H1 (cell line): ENCODE results near the gene HS3ST3B1. TPM values are rescaled to one million over a fixed set of nuclear protein-coding genes. Genes with fewer than 3 reads are reported as not detected.

Experiments
- CTCF ChIA-PET: fragments of 300-600 bp; sonication (Branson Sonifier 250); formaldehyde crosslinking; loops from one replicate; lab custom pipeline; 2021; ENCODE audit not compliant: partially characterized antibody; lab: Charles Lee
- POLR2A ChIA-PET: fragments of 300-600 bp; sonication (Branson Sonifier 250); formaldehyde crosslinking; loops from one replicate; lab custom pipeline; 2021; ENCODE audit warnings: inconsistent platforms; ENCODE audit not compliant: partially characterized antibody; lab: Charles Lee
- DNase-seq, 2 experiments: peaks; one replicate each; pipeline versions ENCODE4 v3.0.0 to v3.0.0-alpha.2; 2010 to 2022; ENCODE audit warnings: low spot score in 2 of 2, low read depth in 1 of 2, mixed read lengths in 1 of 2
- FAIRE-seq: peaks from 2 replicates; lab custom pipeline; 2011; peaks lifted over from hg19 to GRCh38; lab: Jason Lieb, UNC
- H2AFZ ChIP-seq: 2 replicates; pipeline ENCODE4 v1.8.1; 2012; ENCODE audit warnings: low read length, inconsistent platforms
- H2AK5ac ChIP-seq: 2 replicates; pipeline ENCODE4 v1.6.1; 2013; ENCODE audit warnings: low read depth, low read length
- H2BK120ac ChIP-seq: replicated peaks from 2 replicates; pipeline ENCODE3; 2013; ENCODE audit warnings: low read depth, low read length, inconsistent platforms
- H2BK12ac ChIP-seq: 2 replicates; pipeline ENCODE4 v1.6.1; 2013; ENCODE audit warnings: low read depth, low read length
- H2BK15ac ChIP-seq: 2 replicates; pipeline ENCODE4 v1.6.1; 2013; ENCODE audit warnings: low read length
- H2BK20ac ChIP-seq: 2 replicates; pipeline ENCODE4 v1.6.1; 2013; ENCODE audit warnings: low read length
- H2BK5ac ChIP-seq: 2 replicates; pipeline ENCODE4 v1.6.1; 2013; ENCODE audit warnings: low read depth, low read length
- H3K14ac ChIP-seq: 2 replicates; pipeline ENCODE4 v1.6.1; 2013; ENCODE audit warnings: inconsistent platforms; ENCODE audit not compliant: insufficient read length
- H3K18ac ChIP-seq: 2 replicates; pipeline ENCODE4 v1.6.1; 2013; ENCODE audit warnings: low read length; ENCODE audit errors: extremely low read depth
- H3K23ac ChIP-seq: 2 replicates; pipeline ENCODE4 v1.6.1; 2013; ENCODE audit warnings: inconsistent platforms; ENCODE audit not compliant: insufficient read length
- H3K23me2 ChIP-seq: 2 replicates; pipeline ENCODE4 v1.6.1; 2013; ENCODE audit warnings: low read depth, low read length
- H3K27ac ChIP-seq: 2 replicates; pipeline ENCODE4 v1.6.1; 2011; ENCODE audit warnings: low read depth, low read length, inconsistent platforms
- H3K27me3 ChIP-seq, 4 experiments: replicated peaks in 1 of 4; 1 replicate in 1 of 4; 2 replicates in 3 of 4; pipeline versions ENCODE4 v1.6.1 to v1.8.1; 2011 to 2013; ENCODE audit warnings: low read length in 3 of 4, mild to moderate bottlenecking in 3 of 4, inconsistent platforms in 2 of 4, mixed read lengths in 2 of 4, moderate library complexity in 1 of 4; ENCODE audit not compliant: control insufficient read depth in 3 of 4, insufficient read depth in 3 of 4; ENCODE audit errors: extremely low read depth in 1 of 4
- H3K36me3 ChIP-seq, 4 experiments: 2 replicates each; pipeline versions ENCODE4 v1.6.1 to v1.8.1; 2011 to 2013; ENCODE audit warnings: mild to moderate bottlenecking in 4 of 4, low read length in 3 of 4, moderate library complexity in 2 of 4, control low read depth in 1 of 4, inconsistent platforms in 1 of 4; ENCODE audit not compliant: insufficient read depth in 4 of 4, control insufficient read depth in 2 of 4
- H3K4ac ChIP-seq: replicated peaks from 2 replicates; pipeline ENCODE3; 2013; ENCODE audit warnings: low read length, low read depth, mixed read lengths, inconsistent platforms; ENCODE audit not compliant: insufficient read length
- H3K4me1 ChIP-seq, 4 experiments: replicated peaks in 1 of 4; 1 replicate in 1 of 4; 2 replicates in 3 of 4; pipeline versions ENCODE4 v1.6.1 to v1.8.1; 2011 to 2013; ENCODE audit warnings: low read length in 3 of 4, inconsistent platforms in 2 of 4, mixed read lengths in 1 of 4; ENCODE audit not compliant: insufficient read depth in 4 of 4, control insufficient read depth in 3 of 4
- H3K4me2 ChIP-seq, 2 experiments: 2 replicates each; pipeline versions ENCODE4 v1.6.1 to v1.8.1; 2011 to 2013; ENCODE audit warnings: low read depth in 2 of 2, low read length in 2 of 2, control low read depth in 1 of 2, inconsistent platforms in 1 of 2, mild to moderate bottlenecking in 1 of 2; ENCODE audit not compliant: insufficient read depth in 1 of 2
- H3K4me3 ChIP-seq, 4 experiments: fragments of 200-600, 300-600 bp in 1 of 4; sonication (generic), shearing (Covaris generic), sonication (Bioruptor Twin) in 1 of 4; 2 replicates each; pipeline versions ENCODE4 v1.5.1 to v1.8.1; 2011 to 2016; ENCODE audit warnings: low read length in 4 of 4, low read depth in 3 of 4, control low read depth in 2 of 4, inconsistent platforms in 2 of 4, mild to moderate bottlenecking in 2 of 4, mixed read lengths in 1 of 4, moderate library complexity in 1 of 4; ENCODE audit not compliant: insufficient read depth in 2 of 4; ENCODE audit errors: extremely low read depth in 1 of 4
- H3K56ac ChIP-seq: replicated peaks from 2 replicates; pipeline ENCODE3; 2013; ENCODE audit warnings: low read depth, mild to moderate bottlenecking, mixed read lengths, low read length, inconsistent platforms; ENCODE audit not compliant: insufficient read length
- H3K79me1 ChIP-seq: 2 replicates; pipeline ENCODE4 v1.6.1; 2013; ENCODE audit warnings: low read depth, low read length, control low read depth
- H3K79me2 ChIP-seq, 2 experiments: 2 replicates each; pipeline versions ENCODE4 v1.6.1 to v1.8.1; 2012 to 2013; ENCODE audit warnings: low read length in 2 of 2, mild to moderate bottlenecking in 2 of 2, inconsistent platforms in 1 of 2; ENCODE audit not compliant: insufficient read depth in 2 of 2, control insufficient read depth in 1 of 2
- H3K9ac ChIP-seq, 4 experiments: replicated peaks in 1 of 4; 1 replicate in 1 of 4; 2 replicates in 3 of 4; pipeline versions ENCODE4 v1.6.1 to v1.8.1; 2011 to 2013; ENCODE audit warnings: low read depth in 3 of 4, low read length in 3 of 4, control low read depth in 2 of 4, mild to moderate bottlenecking in 2 of 4, moderate library complexity in 2 of 4, inconsistent platforms in 1 of 4; ENCODE audit errors: extremely low read depth in 1 of 4
- H3K9me3 ChIP-seq, 2 experiments: 2 replicates each; pipeline versions ENCODE4 v1.6.1 to v1.8.1; 2012 to 2013; ENCODE audit warnings: mild to moderate bottlenecking in 2 of 2, moderate library complexity in 2 of 2, control low read depth in 1 of 2, inconsistent platforms in 1 of 2, low read depth in 1 of 2, low read length in 1 of 2, mixed read lengths in 1 of 2; ENCODE audit not compliant: insufficient read depth in 2 of 2
- H4K20me1 ChIP-seq, 2 experiments: replicated peaks in 1 of 2; 2 replicates each; pipeline versions ENCODE3 to v1.8.1; 2011 to 2013; ENCODE audit warnings: inconsistent platforms in 2 of 2, low read length in 2 of 2, mild to moderate bottlenecking in 1 of 2; ENCODE audit not compliant: insufficient read depth in 2 of 2, control insufficient read depth in 1 of 2
- H4K5ac ChIP-seq: 2 replicates; pipeline ENCODE4 v1.6.1; 2013; ENCODE audit warnings: low read length, low read depth, mixed read lengths, inconsistent platforms; ENCODE audit not compliant: insufficient read length
- H4K8ac ChIP-seq: 2 replicates; pipeline ENCODE4 v1.8.0; 2013; ENCODE audit warnings: mild to moderate bottlenecking, moderate library complexity, low read length, inconsistent platforms; ENCODE audit not compliant: insufficient read depth; ENCODE audit errors: extremely low read depth
- H4K91ac ChIP-seq: replicated peaks from 2 replicates; pipeline ENCODE3; 2013; ENCODE audit warnings: low read length, mixed read lengths, inconsistent platforms; ENCODE audit not compliant: insufficient read length
- ASH2L ChIP-seq: fragments of 200-600, 300-600 bp; sonication (generic); IDR thresholded peaks from one replicate; pipeline ENCODE4 v1.7.1; 2017; ENCODE audit warnings: low read length
- CTBP2 ChIP-seq: IDR thresholded peaks from 2 replicates; pipeline ENCODE4 v1.7.0; 2011; ENCODE audit warnings: borderline replicate concordance, mild to moderate bottlenecking, moderate library complexity, mixed read lengths, low read length; ENCODE audit not compliant: insufficient read depth, insufficient read length
- HDAC6 ChIP-seq: IDR thresholded peaks from one replicate; pipeline ENCODE4 v1.7.1; 2012; ENCODE audit warnings: low read depth, mild to moderate bottlenecking, inconsistent platforms, low read length, moderate library complexity
- JUN ChIP-seq: IDR thresholded peaks from 2 replicates; pipeline ENCODE4 v1.6.1; 2011; ENCODE audit warnings: low read depth, mild to moderate bottlenecking, improper control_type of control experiment, low read length
- KDM1A ChIP-seq: fragments of 200-600, 300-600 bp; sonication (generic); IDR thresholded peaks from 2 replicates; pipeline ENCODE4 v1.7.1; 2016; ENCODE audit warnings: mild to moderate bottlenecking, low read length, borderline replicate concordance
- KDM5A ChIP-seq: fragments of 200-600 bp; IDR thresholded peaks from 2 replicates; pipeline ENCODE4 v1.7.1; 2012; ENCODE audit warnings: mild to moderate bottlenecking, low read length, inconsistent platforms, mixed read lengths
- POLR2AphosphoS5 ChIP-seq: IDR thresholded peaks from 2 replicates; pipeline ENCODE4 v1.6.1; 2011; ENCODE audit warnings: low read depth, low read length
- RFX5 ChIP-seq: IDR thresholded peaks from 2 replicates; pipeline ENCODE4 v1.6.1; 2011; ENCODE audit warnings: low read depth, low read length, improper control_type of control experiment, borderline replicate concordance
- SP4 ChIP-seq: IDR thresholded peaks from 2 replicates; pipeline ENCODE4 v1.6.1; 2012; ENCODE audit warnings: low read length, inconsistent platforms
- WGBS, 2 experiments: shearing (Covaris generic) in 1 of 2; methylation state at CpG; one replicate each; pipeline versions ENCODE4 v1.1.6 to v1.1.7; 2013 to 2015; ENCODE audit warnings: low lambda C conversion rate in 2 of 2, mixed read lengths in 2 of 2, inconsistent platforms in 1 of 2, low coverage in 1 of 2, missing lambda C conversion rate in 1 of 2; ENCODE audit not compliant: insufficient replicate concordance in 2 of 2, insufficient coverage in 1 of 2, insufficient read length in 1 of 2; ENCODE audit errors: extremely low coverage in 1 of 2, missing lambda C conversion rate in 1 of 2; 5-methylcytosine and 5-hydroxymethylcytosine counted together
- polyA plus RNA-seq, 7 experiments: library from polyadenylated mRNA; depleted of rRNA in 3 of 7; stranded (reverse) in 5 of 7; unstranded in 2 of 7; fragments of >200 nt in 5 of 7; fragments of 200-250 nt in 2 of 7; gene quantifications; 1 replicate in 5 of 7; 2 replicates in 1 of 7; 4 replicates in 1 of 7; pipeline versions ENCODE4 v1.2.1 to v1.2.3, GENCODE V29; 2011 to 2013; ENCODE audit warnings: missing spikeins in 2 of 7, mixed read lengths in 2 of 7
- total RNA-seq: library from RNA; stranded (reverse); fragmentation: NEBNext Ultra II Directional; extraction: Animal tissue kit (Norgen Biotek cat#: 25700); gene quantifications from 2 replicates; pipeline ENCODE4 v1.2.1, GENCODE V29; 2021

The HS3ST3B1 gene
- total and polyA plus RNA-seq, 2 of the 8 experiments (the other 6 are each of a cell fraction or from before 2014, with no cell fraction given), result 4.7 to 14.4 TPM

DNA sequence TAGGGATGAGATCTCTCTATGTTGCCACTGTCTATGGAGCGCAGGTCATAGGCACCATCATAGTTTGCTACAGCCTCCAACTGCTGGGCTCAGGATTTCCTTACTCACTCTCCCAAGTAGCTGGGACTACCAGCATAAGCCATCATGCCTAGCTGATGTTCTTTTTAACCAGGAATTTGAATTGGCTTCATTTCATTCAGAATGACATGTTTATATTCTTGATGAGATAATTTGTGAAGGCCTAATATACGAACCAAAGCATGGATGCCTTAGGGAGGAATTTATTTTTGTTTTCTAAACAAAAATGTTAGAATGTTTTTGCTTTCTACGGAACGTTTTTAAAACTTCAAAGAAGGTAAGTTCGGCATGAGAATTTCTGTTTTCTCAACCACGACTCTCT is 71.6 kb downstream of the HS3ST3B1 start:
- CTCF ChIA-PET, result interaction anchor here (0.8 kb wide), 1 partner anchor 42 kb away, joined by 3 read pairs; no protein-coding TSS in a partner anchor
- peaks cover 0 to 8% (median 3%) of the 10 kb centered on the region in 4 experiments; a peak in 5 of 7 replicates for H3K4me1 ChIP-seq
- H3K79me1 ChIP-seq, result no peaks in the 10 kb centered on the region
- DNase-seq, result no peak
- H3K14ac ChIP-seq, result no peak overlapping the region
- no peaks in the 10 kb centered on the region for H3K79me2 ChIP-seq
- H3K27ac ChIP-seq, result no peak overlapping the region
- no peak overlapping the region for H4K91ac ChIP-seq
- H2BK12ac ChIP-seq, result no peak overlapping the region
- FAIRE-seq, result no peak
- H3K4ac ChIP-seq, result no peak overlapping the region
- no peak overlapping the region for H3K4me2 ChIP-seq
- no peak overlapping the region for H3K4me3 ChIP-seq
- no peaks in the 10 kb centered on the region for H3K9me3 ChIP-seq
- no peak overlapping the region for H2BK5ac ChIP-seq
- no peak overlapping the region for H3K56ac ChIP-seq
- H2AFZ ChIP-seq, result 0 out of 2 replicates have a peak overlapping the region, but pooled peaks have one; percentile 18
- no peaks in the 10 kb centered on the region for H4K20me1 ChIP-seq
- 95% methylated on average over 6 of the region's 6 CpGs; no CpG with 5 or more reads in 1 of the 2 experiments for WGBS, 2 experiments
- no peak overlapping the region for H3K18ac ChIP-seq
- H4K8ac ChIP-seq, result no peak overlapping the region
- H3K27me3 ChIP-seq, result no peaks in the 10 kb centered on the region
- POLR2A ChIA-PET, result no interaction called here
- H3K23me2 ChIP-seq, result no peaks in the 10 kb centered on the region
- H2AK5ac ChIP-seq, result no peak overlapping the region
- no peak overlapping the region for H3K23ac ChIP-seq
- H2BK120ac ChIP-seq, result no peak overlapping the region
- H2BK15ac ChIP-seq, result no peak overlapping the region
- H3K36me3 ChIP-seq, result no peaks in the 10 kb centered on the region
- H3K9ac ChIP-seq, result no peak overlapping the region
- no peak overlapping the region for H4K5ac ChIP-seq
- no peak overlapping the region for H2BK20ac ChIP-seq
- TF ChIP-seq KDM1A, result no peak
- no peak for TF ChIP-seq CTBP2
- TF ChIP-seq RFX5, result no peak
- no peak for TF ChIP-seq KDM5A
- TF ChIP-seq HDAC6, result no peak
- no peak for TF ChIP-seq ASH2L
- no peak for TF ChIP-seq JUN
- no peak for TF ChIP-seq SP4
- TF ChIP-seq POLR2AphosphoS5, result no peak
